Measurements from ENCODE around the gene KCNH1.

- TF ChIP-seq POLR2A (IDR thresholded peaks at IDR 0.05; ENCODE audit: borderline replicate concordance, extremely low read depth, insufficient read depth, insufficient read length) (no peak), RAD21 (IDR thresholded peaks at IDR 0.05; ENCODE audit: low read depth) (no peak), SP1 (IDR thresholded peaks at IDR 0.05; ENCODE audit: low read depth) (no peak), YY1 (IDR thresholded peaks at IDR 0.05; ENCODE audit: extremely low read depth, insufficient replicate concordance, low read depth, low read length) (no peak), POLR2AphosphoS5 (IDR thresholded peaks at IDR 0.05; ENCODE audit: low read depth, low read length) (no peak), REST (IDR thresholded peaks at IDR 0.05; ENCODE audit: low read depth) (no peak)
- TF ChIP-seq, protein P1, sequence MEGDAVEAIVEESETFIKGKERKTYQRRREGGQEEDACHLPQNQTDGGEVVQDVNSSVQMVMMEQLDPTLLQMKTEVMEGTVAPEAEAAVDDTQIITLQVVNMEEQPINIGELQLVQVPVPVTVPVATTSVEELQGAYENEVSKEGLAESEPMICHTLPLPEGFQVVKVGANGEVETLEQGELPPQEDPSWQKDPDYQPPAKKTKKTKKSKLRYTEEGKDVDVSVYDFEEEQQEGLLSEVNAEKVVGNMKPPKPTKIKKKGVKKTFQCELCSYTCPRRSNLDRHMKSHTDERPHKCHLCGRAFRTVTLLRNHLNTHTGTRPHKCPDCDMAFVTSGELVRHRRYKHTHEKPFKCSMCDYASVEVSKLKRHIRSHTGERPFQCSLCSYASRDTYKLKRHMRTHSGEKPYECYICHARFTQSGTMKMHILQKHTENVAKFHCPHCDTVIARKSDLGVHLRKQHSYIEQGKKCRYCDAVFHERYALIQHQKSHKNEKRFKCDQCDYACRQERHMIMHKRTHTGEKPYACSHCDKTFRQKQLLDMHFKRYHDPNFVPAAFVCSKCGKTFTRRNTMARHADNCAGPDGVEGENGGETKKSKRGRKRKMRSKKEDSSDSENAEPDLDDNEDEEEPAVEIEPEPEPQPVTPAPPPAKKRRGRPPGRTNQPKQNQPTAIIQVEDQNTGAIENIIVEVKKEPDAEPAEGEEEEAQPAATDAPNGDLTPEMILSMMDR (IDR thresholded peaks at IDR 0.05 in 2 of 3, conservative IDR thresholded peaks at IDR 0.05 in 1 of 3; ENCODE audit: borderline replicate concordance in 1 of 3, insufficient read depth in 1 of 3, low read depth in 2 of 3, low read length in 2 of 3), result no peak
Measured at GRCh38 chr1:210992837-210993236, 141.1 kb downstream of the KCNH1 start.

All from HCT116 (cell line).